HepG2 (cell line): ENCODE measurements around the gene GFPT1. TPM values are rescaled to one million over a fixed set of nuclear protein-coding genes. Genes with fewer than 3 reads are reported as not detected.

Source experiments
- CREB3 ChIP-seq: sonication (generic); formaldehyde crosslinking; IDR thresholded peaks from 2 replicates; pipeline ENCODE4 v1.5.0; 2020; ENCODE audit warnings: missing genetic modification reagents
- PAX8 ChIP-seq: sonication (generic); formaldehyde crosslinking; IDR thresholded peaks from 2 replicates; pipeline ENCODE4 v1.8.0; 2022; ENCODE audit warnings: mild to moderate bottlenecking, missing genetic modification reagents, borderline replicate concordance
- PTBP1 ChIP-seq: fragments of 200-400 bp; formaldehyde crosslinking; IDR thresholded peaks from 2 replicates; pipeline ENCODE4 v1.6.1; 2018; ENCODE audit warnings: low read length, low read depth; ENCODE audit not compliant: poor library complexity, severe bottlenecking
- REST ChIP-seq, 2 experiments: IDR thresholded peaks; 2 replicates each; pipeline ENCODE4 v1.6.1; 2011 to 2012; ENCODE audit warnings: low read length in 2 of 2, borderline replicate concordance in 1 of 2, low read depth in 1 of 2, mild to moderate bottlenecking in 1 of 2, moderate library complexity in 1 of 2
- SATB2 ChIP-seq: sonication (generic); formaldehyde crosslinking; IDR thresholded peaks from 2 replicates; pipeline ENCODE4 v1.5.0; 2020; ENCODE audit warnings: missing genetic modification reagents
- SIX1 ChIP-seq: sonication (generic); formaldehyde crosslinking; IDR thresholded peaks from 2 replicates; pipeline ENCODE4 v1.4.0; 2020; ENCODE audit warnings: missing genetic modification reagents, borderline replicate concordance
- SKIL ChIP-seq: sonication (generic); formaldehyde crosslinking; IDR thresholded peaks from 2 replicates; pipeline ENCODE4 v1.8.0; 2022; ENCODE audit warnings: missing genetic modification reagents, mild to moderate bottlenecking, moderate library complexity, borderline replicate concordance
- YY1 ChIP-seq: IDR thresholded peaks from 2 replicates; pipeline ENCODE4 v1.6.1; 2011; ENCODE audit warnings: low read length, low read depth, moderate library complexity, mild to moderate bottlenecking; ENCODE audit not compliant: insufficient read depth, insufficient replicate concordance
- ZNF430 ChIP-seq: sonication (generic); formaldehyde crosslinking; IDR thresholded peaks from 2 replicates; pipeline ENCODE4 v1.9.0; 2021; ENCODE audit warnings: mild to moderate bottlenecking, missing genetic modification reagents
- ZNF549 ChIP-seq: sonication (generic); formaldehyde crosslinking; IDR thresholded peaks from 2 replicates; pipeline ENCODE4 v1.5.0; 2020; ENCODE audit warnings: missing genetic modification reagents
- ZNF616 ChIP-seq: sonication (generic); formaldehyde crosslinking; IDR thresholded peaks from 2 replicates; pipeline ENCODE4 v1.5.0; 2020; ENCODE audit warnings: low read depth, mild to moderate bottlenecking, missing genetic modification reagents
- ZSCAN12 ChIP-seq: sonication (generic); formaldehyde crosslinking; IDR thresholded peaks from 2 replicates; pipeline ENCODE4 v1.9.0; 2021; ENCODE audit warnings: mild to moderate bottlenecking, missing genetic modification reagents
- polyA plus RNA-seq, 8 experiments: library from polyadenylated mRNA; depleted of rRNA in 3 of 8; stranded (reverse) in 7 of 8; unstranded in 1 of 8; fragments of >200 nt; fragmentation: Illumina TruSeq in 4 of 8; extraction: Trizol in 4 of 8; gene quantifications; 2 replicates each; pipeline versions ENCODE4 v1.2.1 to v1.2.3, GENCODE V29; 2011 to 2016; ENCODE audit warnings: low read depth in 4 of 8, missing spikeins in 1 of 8, mixed read lengths in 1 of 8; ENCODE audit not compliant: insufficient read depth in 1 of 8
- total RNA-seq, 5 experiments: library from RNA; depleted of rRNA; stranded (reverse); fragments of >200 nt; fragmentation: Illumina TruSeq; extraction: Trizol; gene quantifications; 2 replicates each; pipeline ENCODE4 v1.2.3, GENCODE V29; 2016; ENCODE audit warnings: low read depth in 1 of 5
- TF ChIP-seq, protein P1 (sequence below): sonication (generic); formaldehyde crosslinking; IDR thresholded peaks from 2 replicates; pipeline ENCODE4 v1.8.1; 2023; ENCODE audit warnings: missing genetic modification reagents, mild to moderate bottlenecking, borderline replicate concordance

The GFPT1 gene
- total and polyA plus RNA-seq, 2 of the 13 experiments (the other 11 are each of a cell fraction or from before 2014, with no cell fraction given) = 24.0 to 84.9 TPM

- peak; percentile 32; the same call in 1 of the 2 replicates for TF ChIP-seq SKIL (CRISPR knock-in tag)
- no peak for TF ChIP-seq CREB3 (CRISPR knock-in tag)
- no peak for TF ChIP-seq PTBP1
- no peak for TF ChIP-seq SATB2 (CRISPR knock-in tag)
- TF ChIP-seq ZNF549 (CRISPR knock-in tag) = no peak
- TF ChIP-seq SIX1 (CRISPR knock-in tag) = no peak
- TF ChIP-seq YY1 = no peak
- no peak for TF ChIP-seq PAX8 (CRISPR knock-in tag)
- TF ChIP-seq, protein P1, sequence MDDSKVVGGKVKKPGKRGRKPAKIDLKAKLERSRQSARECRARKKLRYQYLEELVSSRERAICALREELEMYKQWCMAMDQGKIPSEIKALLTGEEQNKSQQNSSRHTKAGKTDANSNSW = no peak
- TF ChIP-seq ZSCAN12 (CRISPR knock-in tag) = no peak
- TF ChIP-seq REST (IDR thresholded peaks at IDR 0.05; ENCODE audit: borderline replicate concordance in 1 of 2, low read depth in 1 of 2, low read length in 2 of 2) = no peak
- no peak for TF ChIP-seq ZNF616 (CRISPR knock-in tag)
- 0 out of 2 replicates have a peak, but pooled peaks have one; percentile 26 for TF ChIP-seq ZNF430
Observed at GRCh38 chr2:69279931-69280681, 106.9 kb downstream of the GFPT1 start (continued).
